Effector CD8-positive, alpha-beta T cell (primary cell): Measurements from ENCODE around the gene RANBP17.
"Not testable (repeated sequence)": the region's sequence is repeated elsewhere in the genome, so short reads cannot be mapped to it uniquely, and the experiment has no call there.

Source experiments
- DNase-seq: peaks from one replicate; lab custom pipeline; 2025; lab: John Stamatoyannopoulos, UW
- total RNA-seq, 4 experiments: gene quantifications; one replicate each; lab custom pipeline; 2026; lab: John Stamatoyannopoulos, UW

RANBP17 gene
- 0 to 0.91 (median 0.09) reads per million in 4 experiments for total RNA-seq

DNA sequence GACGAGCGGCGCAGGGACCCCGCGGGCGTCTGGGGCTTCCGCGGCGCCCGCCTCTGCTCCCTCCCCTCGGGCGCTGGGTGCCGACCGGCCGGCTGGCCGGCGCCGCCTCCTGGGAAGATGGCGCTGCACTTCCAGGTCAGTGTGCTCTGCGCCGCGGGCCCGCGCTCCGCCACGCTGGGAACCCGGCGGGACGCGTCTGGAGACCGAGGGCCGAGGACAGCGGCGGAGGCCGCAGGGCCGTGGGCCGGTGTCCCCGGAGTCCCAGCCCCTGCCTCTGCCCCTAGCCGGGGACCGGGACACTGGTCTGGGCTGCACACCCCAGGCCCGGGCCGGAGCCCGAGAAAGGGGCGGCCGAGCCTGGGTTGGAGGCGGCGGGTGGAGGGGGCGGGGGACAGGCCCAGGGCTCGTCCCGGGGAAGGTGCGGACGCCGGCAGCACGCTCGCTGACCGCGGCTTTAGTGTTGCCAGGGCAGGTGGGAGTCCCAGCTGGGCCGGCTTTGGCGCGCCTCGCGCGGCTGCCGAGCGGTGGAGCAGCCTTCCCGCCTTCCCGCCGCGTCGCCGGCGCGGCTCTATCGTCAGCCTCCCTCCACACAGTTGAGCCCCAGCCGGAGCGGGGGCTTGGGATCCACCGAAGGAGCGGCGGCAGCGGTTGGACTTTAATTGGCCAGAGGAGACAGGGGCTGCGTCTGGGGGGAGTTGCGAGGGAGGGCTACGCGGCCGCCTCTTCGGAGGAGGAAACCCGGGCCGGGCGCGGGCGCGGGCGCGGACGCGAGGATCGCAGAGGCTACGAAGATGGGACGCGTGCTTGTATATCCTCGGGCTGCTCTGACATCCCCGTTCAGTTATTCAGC is at the start of gene RANBP17:
Gene RANBP17, plus strand, starts transcription at position 102 of the 850 bp plus-strand sequence.
- DNase-seq = no peak

DNA sequence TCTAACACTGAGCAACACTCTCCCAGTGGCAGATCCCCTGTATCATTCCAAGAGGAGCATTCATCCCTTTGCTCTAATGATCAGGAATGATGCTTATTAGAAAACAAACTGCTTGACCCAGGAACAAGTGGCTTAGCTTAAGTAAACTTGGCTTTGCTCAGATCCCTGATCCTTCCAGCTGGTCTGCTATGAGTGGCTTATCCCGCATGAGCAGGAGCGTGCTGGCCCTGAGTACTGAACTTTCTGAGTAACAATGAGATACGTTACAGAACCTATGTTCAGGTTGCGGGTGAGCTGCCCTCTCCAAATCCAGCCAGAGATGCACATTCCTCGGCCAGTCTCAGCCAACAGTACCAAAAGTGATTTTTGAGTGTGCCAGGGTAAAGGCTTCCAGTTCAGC is 48.6 kb upstream of the RANBP17 start:
- no peak for DNase-seq

DNA sequence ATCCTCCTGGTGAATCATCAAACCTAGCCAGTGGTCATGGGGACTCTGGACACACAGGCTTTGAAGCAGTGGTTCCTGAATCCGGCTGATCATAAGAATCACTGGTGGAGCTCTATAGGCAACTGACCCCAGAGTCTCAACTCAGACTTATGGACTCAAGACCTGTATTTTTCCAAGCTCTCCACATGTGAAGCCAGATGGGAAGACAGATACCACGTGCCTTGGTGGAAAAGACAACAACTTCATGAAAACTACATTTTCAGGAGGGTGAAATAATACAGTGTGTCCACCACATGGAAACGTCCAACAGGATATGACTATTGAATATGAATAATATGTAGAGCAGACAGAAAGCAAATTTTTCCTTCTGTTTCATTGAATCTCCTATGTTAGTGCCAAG is 44.6 kb upstream of the RANBP17 start:
- no peak for DNase-seq

DNA sequence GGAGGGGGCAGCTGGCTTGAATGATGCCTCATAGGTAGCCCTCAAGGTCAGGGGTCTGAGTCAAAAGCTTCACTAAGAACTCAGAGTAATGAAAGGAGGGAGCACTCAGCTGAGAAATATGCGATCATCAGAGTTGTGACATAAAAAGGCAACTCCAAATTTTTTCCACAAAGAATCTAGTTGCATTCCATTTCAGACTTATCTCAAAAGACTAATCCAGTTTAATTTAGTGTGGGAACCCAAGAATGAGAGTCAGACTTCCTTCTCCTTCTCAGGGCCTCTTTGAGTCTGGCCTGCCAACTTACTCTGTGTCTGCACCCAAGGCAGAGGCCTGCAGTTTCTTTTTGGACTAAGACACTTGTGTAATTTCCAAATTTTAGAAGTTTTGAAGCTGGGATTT is 43.6 kb upstream of the RANBP17 start:
- DNase-seq = no peak

DNA sequence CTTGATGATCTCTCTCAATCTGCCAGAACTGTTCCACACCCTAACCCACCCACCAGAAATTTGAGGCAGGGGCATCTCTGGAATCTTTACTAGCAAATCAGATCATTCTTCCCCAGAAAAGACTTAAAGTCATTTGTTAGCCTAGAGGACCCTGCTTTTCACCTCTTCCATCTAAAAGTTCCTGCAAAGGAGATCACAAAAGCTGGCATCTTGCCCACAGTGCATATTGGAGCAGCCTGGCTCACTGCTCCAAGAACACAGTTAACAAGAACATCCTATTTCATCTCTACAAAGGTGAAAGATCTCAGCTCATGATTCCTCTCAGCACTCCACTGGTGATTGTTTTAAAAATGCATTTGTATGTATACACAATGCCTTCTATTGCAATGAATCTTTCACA is 42.0 kb upstream of the RANBP17 start:
- no peak for DNase-seq

DNA sequence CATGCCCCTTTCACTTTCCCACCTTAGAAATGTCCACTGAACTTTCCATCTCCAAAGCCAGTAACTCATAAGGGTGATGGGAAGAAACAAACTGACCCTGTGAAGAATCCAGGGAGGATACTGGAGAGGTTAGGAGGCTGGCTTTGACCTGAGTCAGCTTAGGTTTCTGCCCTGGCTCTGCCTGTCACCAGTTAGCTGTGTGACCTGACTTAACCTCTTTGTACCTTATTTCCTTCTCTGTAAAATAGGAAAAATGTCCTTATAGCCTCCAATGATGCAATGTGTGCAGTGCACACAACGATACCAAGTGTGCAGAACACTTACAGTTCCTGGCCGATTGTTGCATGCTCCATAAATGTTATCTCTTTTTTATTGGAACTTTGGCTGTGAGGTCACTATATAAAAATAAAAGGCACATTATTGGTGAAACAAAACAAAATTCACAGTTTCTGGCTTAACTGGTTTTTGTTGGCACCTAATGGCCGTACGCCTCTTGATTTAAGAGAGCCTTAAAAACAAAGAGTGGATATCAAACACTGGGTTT is 40.5 kb upstream of the RANBP17 start:
- no peak for DNase-seq

DNA sequence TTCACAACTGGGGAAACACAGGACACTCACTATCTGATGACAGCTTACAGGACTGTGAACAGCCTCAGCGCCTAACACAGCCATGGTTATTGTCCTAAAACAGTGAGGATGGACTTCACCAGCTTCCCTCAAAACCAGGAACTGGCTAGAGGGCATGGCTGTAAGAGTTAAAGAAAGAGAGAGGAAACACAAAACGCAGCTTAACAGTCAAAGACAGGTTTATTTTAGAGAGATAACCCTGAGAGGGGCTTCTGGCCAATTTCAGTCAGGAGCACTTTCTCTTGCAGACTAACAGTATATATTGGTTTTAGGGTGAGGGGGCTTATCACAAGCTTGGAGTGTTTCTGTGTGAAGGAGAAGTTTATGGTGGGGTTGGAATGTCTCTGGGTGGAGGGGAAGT is 35.7 kb upstream of the RANBP17 start:
- no peak for DNase-seq

DNA sequence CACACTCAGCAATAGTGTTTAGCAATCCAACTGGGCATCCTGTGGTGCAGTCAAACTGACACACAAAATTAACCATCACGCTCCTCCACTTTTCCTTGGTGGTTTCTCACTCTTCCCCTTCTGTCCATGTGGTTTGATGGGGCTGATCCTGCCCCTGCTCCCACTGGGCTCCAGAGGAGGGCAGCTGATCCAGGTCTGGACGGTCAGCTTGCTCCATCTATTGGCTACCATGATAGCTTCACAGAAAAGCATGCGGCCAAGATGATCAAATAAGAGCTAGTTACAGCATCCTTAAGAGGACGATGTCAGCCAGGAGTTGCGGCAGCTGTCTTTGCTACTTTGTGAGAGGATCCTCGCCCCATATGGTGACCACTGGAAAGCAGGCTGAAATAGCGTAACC is 29.6 kb upstream of the RANBP17 start:
- no peak for DNase-seq

DNA sequence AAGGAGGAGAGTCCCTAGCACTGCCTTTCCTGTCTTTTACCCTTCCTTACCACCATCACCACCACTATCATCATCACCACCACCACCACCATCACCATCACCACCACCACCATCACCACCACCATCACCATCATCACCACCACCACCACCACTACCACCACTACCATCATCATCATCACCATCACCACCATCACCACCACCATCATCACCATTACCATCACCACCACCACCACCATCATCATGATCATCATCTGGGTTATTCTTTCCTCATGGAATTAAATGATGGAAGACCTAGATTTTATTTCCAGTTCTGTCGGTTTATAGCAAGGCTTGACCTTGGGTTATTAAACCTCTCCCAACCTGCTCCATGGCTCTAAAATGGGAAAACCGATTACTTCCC is 27.8 kb upstream of the RANBP17 start:
- not testable (repeated sequence) for DNase-seq

DNA sequence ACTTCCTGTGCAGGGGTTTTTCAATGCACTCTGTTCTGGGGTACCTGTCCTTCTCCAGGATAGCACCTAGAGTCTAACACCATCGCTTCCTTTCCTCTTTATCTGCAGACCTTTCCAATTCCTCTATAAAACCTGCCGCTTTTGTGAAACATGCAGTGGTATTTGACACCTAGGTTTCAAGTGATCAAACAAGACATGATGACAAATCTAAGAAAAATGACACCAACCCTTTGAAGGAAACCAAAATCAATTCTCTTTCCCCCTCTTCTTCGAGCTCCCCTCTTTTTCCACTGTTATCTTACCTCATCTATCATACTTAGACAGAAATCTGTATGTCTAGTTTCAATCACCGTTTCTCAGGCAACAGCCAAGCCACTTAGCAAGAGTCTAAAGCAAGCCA is 25.6 kb upstream of the RANBP17 start:
- DNase-seq = no peak

DNA sequence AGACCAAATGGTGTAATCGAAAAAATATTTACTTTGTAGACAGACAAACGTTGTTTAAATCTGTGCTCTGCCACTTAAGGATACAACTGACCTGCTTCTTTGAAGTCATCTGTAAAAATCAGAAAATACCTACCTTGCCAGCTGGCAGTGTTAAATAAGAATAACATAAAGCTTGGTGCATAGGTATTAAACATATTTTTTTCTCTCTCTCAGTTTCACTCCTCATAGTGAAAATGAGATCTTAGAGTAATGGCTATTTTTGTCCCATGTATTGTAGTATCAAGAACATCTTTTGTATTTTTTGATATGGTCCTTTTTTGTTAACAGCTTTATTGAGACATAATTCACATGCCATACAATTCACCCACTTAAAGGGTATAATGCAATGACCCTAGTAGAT is 17.9 kb upstream of the RANBP17 start:
- DNase-seq = no peak

DNA sequence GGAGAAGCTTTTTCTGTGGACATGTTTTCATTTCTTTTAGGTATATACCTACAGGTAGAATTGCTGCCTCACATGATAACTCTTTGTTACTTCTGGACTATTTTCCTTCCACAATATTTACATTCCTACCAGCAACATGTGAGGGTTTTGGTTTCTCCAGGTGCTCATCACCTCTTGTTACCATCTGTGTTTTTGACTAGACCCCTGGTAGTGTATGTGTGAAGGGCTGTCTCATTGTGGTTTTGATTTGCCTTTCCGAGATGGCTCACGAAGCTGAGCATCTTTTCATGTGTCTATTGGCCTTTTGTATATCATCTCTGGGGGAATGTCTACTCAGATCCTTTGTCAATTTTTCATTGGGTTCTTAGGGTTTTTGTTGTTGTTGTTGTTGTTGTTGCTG is 17.2 kb upstream of the RANBP17 start:
- DNase-seq = no peak

DNA sequence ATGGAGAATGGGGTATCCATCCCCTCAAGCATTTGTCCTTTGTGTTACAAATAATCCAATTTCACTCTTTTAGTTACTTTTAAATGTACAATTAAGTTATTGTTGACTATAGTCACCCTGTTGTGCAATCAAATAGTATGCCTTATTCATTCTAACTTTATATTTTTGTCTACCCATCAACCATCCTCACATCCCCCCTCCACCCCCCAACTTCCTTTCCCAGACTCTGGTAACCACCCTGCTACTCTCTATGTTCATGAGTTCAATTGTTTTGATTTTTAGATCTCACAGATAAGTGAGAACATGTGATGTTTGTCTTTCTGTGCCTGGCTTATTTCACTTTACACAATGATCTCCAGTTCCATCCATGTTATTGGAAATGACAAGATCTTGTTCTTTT is 15.4 kb upstream of the RANBP17 start:
- no peak for DNase-seq

DNA sequence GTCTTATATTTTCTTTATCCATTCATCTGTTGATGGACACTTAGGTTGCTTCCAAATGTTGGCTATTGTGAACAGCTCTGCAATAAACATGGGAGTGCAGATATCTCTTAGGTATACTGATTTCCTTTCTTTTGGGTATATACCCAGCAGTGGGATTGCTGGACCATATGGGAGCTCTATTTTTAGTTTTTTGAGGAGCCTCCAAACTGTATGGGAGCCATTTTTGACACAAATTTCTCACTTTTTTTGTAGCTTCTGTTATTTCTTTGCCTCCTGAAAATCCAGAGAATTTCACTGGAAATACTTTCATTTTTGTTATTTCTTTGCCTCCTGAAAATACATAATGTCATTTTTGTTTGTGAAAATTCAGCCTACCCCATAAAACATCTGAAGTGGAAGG is 15.0 kb upstream of the RANBP17 start:
- no peak for DNase-seq

DNA sequence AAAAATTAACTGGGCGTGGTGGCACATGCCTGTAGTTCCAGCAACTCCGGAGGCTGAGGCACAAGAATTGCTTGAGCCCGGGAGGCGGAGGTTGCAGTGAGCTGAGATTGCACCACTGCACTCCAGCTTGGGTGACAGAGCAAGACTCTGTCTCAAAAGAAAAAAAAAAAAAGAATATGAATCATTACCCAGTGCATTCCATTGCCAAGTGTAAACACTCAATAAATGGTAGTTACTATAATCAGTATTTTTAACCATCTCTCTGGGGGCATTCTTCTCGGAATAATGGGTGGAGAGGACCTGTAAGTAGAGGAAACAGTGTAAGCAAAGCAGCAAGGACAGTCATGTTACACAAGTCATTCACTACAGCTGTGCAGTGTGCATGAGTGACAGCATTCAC is 13.8 kb upstream of the RANBP17 start:
- no peak for DNase-seq

DNA sequence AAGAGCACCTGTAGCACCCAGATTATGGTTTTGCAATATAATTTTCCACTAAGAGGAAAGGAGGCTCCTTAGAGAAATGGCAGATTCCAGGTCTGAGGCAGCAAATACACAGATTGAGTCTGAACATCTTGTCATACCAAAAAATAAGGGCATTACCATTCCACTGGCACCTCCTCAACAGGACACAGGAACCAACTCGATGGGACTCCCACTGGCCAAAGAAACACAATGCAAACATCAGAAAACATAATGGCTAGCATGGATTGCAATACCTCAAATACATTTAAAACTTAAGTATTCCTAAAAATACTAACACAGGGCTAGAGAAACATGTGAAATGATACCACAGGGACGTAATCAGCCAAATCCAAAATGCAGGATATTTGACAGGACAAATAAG is 12.4 kb upstream of the RANBP17 start:
- DNase-seq = no peak

DNA sequence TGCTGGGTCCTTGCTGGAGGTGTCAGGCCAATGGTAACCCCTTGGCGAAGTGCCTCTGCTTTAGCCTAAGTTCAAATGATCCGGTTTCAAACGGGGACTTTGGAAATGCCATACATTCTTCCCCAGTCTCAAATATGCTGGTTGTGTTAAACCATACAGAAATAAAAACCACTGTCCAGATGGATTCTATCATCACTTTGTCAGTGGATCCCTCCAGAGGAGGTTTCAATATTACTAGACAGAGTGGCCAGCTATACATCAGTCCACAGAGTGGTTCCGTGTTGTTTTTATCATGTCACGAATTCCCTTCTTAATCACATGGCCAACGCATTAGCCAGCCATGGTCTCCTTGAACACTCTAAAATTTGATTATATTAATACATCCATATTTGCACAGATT is 7.3 kb upstream of the RANBP17 start:
- DNase-seq = no peak

DNA sequence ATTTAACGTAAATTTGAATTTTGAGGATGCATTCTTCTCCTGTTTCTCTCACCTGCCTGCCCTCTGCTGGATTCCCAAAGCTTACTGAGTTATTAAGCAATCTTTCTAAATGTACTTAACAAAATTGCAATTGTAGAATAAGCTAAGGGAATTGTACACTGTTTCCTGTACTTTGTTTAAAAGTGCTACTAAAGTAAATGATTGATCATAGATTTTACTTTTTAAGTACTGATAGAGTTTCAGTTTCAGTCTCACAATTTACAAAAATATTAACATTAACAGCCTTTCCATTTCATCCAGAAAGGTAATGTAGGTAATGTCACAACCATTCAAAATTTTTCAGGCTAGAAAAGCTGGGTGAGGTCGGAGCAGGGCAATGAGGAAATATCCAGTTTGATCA is 4.8 kb upstream of the RANBP17 start:
- no peak for DNase-seq

DNA sequence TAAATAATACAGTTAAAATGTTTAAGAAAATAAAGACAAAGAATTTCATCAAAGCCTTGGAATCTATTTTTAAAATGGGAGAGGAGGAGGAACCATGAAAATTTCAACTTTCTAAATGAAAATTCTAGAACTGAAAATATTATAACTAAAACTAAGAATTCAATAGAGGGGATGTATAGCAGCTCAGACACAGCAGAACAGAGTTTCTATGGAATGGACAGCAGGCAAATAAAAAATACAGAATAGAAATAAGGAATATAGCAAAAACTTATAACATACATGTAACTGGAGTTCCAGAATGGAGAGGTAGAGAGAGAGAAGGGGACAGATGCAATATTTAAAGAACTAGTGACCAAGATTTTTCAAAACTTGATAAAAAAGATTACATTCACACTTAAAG is 1.4 kb upstream of the RANBP17 start:
- DNase-seq = no peak

DNA sequence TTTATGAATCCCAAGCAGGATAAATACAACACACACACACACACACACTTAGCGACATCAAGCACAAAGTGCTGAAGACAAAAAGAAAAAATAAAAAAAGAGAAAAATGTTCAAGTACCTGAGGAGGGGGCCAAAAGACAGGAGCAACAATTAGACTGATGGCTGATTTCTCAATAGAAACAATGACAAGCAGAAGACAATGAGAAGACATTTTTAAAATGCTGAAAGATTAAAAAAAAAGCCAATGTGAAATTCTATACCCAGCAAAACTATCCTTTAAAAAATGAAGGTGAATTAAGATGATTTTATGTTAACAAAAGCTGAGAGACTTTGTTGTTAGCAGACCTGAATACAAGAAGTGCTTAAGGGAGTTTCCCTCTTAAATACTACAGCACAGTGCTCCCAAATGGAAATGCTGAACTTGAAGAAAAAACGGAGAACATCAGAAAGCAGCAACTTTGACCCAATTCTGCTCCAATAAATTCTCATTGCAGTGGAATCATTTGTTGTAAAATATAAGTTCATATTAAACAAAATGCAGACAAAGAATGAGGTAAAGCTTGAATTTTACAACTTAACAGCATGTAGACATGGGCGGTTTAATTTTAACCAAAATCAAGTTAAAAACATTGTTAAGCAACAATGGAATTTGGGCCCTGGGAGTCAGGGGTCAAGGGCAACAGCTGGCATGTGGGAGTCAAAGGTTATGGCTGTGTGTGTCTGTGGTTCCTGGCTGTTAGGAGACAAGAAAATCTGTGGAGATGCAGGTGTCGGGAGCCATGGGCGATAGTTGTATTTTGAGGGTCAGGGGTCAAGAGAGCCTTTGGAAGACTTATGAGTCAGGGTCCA is 776 bp upstream of the RANBP17 start:
- DNase-seq = no peak

DNA sequence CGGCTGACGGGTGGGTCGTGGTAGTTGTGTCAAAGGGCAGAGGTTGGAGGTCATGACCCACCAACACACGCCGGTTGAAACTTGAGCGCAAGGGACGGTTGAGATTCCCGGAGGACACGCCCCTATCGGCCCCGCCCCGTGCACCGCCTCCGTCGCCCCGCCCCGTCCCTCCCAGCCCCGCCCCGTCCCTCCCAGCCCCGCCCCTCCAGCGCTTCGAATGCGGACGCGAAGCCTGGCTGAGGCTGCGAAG is 226 bp upstream of the RANBP17 start:
- no peak for DNase-seq

DNA sequence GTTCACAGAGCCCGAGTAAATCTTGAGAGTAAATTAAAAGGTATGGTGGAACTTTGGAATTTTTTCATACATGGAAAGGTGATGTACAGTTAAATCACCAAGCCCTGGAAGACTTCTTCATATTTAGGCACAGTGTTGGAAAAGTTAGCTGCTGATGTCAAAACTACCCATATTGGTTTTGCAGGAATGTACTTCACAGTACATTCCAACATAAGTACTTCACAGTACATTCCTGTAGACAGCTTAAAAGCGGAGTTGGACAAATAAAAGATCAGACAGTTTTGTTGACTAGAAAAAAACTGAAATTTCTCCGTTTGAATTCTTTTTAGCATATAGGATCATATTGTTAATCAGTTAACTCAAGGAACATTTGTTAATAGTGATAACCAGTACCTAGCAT is 1.8 kb downstream of the RANBP17 start:
- DNase-seq = no peak

DNA sequence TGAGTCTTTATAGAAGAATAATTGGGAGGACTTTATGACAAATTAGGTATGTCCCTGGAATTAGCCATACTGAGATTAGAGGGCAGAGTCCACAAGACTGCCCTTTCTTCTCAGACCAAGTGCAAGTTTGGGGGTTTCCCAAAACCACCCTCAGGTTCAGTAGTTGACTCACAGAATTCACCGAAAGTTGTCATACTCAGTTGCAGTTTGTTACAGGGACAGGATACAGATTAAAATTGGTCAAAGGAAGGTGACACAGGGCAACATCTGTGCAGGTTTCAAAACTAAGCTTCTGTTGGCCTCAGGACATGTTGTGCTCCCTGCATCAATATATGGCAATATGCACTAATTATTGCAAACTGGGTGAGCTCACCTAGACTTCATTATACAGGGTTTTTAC is 3.8 kb downstream of the RANBP17 start:
- no peak for DNase-seq
